GM19025 (cell line): ENCODE results near the gene LSR.
A peak's percentile ranks its signal among the peaks of the same experiment; 100 is the strongest.

Experiments
- ATAC-seq: cut with Tn5 transposase; IDR thresholded peaks from one replicate; pipeline ENCODE4 v1.9.1; 2021; ENCODE audit warnings: mild to moderate bottlenecking, low read depth, moderate library complexity; ENCODE audit not compliant: unreplicated experiment

The LSR gene

GRCh38 chr19:35240327-35240726, 8.5 kb upstream of the LSR start:
- no peak for ATAC-seq

- no peak for ATAC-seq
These were observed 7.4 kb upstream of the LSR start for GRCh38 chr19:35241417-35241816.

GRCh38 chr19:35246466-35247092, 2.2 kb upstream of the LSR start:
- ATAC-seq, result no peak

- peak; percentile 41 for ATAC-seq
These were observed 1.1 kb upstream of the LSR start for GRCh38 chr19:35247526-35248309.

- no peak for ATAC-seq
These were observed 495 bp downstream of the LSR start for GRCh38 chr19:35249146-35249847.

- ATAC-seq, result no peak
These were observed 1.3 kb downstream of the LSR start for GRCh38 chr19:35249848-35250711.

- ATAC-seq, result no peak
These were observed 2.7 kb downstream of the LSR start for GRCh38 chr19:35251456-35251855.

GRCh38 chr19:35253316-35254286, 4.8 kb downstream of the LSR start:
- ATAC-seq, result no peak

GRCh38 chr19:35254341-35255297, 5.8 kb downstream of the LSR start:
- ATAC-seq, result no peak

GRCh38 chr19:35256566-35256965, 7.8 kb downstream of the LSR start:
- no peak for ATAC-seq

GRCh38 chr19:35257113-35257461, 8.3 kb downstream of the LSR start:
- ATAC-seq, result no peak

GRCh38 chr19:35260694-35261304, 12.0 kb downstream of the LSR start:
- no peak for ATAC-seq

GRCh38 chr19:35261356-35262100, 12.7 kb downstream of the LSR start:
- ATAC-seq, result no peak

GRCh38 chr19:35262101-35262761, 13.4 kb downstream of the LSR start:
- no peak for ATAC-seq

GRCh38 chr19:35264268-35265125, 15.7 kb downstream of the LSR start:
- no peak for ATAC-seq
